ENCODE measurements around the gene ZNF608.

The ZNF608 gene

DNA sequence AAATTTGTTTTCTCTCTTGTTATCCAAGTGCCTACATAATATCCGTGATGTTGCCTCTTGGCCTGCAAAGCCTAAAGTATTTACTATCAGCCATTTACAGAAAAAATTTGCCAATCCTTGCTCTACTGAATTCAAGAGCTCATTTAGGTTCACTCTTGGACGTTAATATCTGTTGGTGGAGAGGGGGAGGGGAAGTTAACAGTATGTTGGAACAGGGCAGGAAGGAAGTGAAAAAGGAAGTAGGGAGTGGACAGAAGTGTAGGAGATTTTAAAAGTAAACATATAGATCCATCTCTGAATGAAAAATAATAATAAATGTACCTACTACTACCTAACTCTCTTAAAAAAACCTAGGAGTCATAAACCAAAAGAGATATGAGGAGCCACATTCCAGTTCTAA, 32.8 kb downstream of the ZNF608 start:
- DNase-seq: no peak

DNA sequence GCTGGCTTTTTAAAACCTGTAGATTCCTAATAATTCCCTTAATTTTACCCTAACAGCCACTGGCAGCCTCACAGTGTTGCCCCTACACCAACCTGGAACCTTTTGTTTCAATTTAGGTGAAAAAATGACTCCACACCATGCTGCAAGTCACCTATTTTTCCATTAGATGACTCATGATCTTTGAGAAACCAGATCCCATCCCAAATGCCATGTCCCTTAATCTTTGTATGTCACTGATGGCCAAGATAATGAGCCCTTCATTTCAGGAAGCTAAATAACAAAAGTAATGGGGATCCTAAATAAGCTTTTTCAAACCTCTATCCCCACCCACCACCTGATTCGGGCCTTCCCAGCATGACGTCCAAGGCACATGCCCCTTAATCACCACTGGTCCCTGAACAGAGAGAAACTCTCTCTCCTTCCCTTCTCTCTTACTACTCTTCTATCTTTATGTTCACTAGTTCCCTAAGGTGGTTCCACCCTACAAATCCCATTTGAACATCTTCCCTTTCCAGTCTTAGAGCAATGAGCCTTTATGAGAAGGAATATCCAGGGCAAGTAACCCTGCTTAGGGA, 33.6 kb downstream of the ZNF608 start:
- DNase-seq: no peak

DNA sequence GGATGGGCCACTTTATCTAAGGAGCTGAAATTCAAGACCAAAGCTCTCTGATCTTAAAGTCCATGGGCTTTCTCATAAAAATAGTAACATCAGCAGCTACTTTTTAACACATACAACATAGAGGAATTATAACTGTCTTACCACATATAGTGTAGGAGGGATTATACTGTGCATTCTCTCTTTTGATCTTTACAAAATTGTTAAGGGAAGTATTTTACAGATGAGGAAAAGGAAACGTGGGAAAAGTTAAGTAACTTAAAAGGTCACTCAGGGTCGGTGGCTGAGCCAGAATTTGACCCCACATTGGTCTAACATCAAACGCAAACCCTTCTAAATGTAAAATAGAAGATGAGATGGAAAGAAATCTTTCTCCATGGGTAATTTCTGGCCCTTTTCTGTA, 38.4 kb downstream of the ZNF608 start:
- DNase-seq: no peak

DNA sequence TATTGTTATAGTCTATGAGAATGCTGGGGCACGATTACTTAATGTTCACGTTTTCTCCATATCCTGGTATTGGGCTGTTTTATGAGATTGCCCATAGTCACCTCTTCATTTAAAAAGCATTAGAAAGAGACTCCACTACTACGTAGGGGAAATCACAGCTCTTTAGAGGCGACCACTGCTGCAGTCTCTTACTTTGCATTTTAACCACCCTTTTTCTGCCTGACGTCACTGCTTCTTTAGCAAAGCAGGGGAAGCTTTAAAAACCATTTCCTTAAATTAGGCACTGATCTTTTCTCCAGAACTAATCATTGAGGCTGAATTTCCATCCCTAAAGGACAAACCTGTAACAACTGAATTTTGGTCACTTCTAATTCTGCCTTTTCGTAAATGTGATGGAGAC, 38.9 kb downstream of the ZNF608 start:
- no peak for DNase-seq

DNA sequence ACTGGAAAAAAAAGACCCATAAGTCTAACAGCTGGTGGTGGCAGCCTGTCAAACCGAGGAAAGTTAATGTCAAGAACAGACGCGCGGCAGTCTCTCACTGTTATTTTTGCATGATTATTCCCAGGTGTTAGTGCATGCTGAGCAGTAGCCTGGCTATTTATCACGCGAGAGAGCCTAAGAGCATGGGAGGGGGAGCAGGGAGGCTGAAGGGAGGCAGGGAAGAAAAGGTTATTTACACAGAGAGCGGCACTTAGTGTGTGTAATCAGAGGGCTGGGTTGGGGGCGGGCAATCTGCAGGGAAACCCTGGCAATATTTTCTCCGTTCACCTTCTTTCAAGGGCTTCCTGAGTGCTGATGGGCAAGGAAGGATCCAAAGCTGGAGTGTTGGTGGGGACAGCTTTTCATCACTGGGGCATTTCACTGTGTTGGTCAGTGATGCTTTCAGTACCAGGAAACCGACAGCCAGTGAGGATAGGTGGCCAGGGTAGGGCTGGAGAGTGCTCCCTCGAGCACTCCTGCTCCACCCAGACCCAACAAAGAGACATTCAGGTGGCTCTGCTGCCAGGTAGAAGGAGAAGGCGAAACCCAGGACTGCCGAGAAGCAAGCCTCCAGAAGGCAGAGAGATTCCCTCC, 39.6 kb downstream of the ZNF608 start:
- peak; percentile 21 for DNase-seq

DNA sequence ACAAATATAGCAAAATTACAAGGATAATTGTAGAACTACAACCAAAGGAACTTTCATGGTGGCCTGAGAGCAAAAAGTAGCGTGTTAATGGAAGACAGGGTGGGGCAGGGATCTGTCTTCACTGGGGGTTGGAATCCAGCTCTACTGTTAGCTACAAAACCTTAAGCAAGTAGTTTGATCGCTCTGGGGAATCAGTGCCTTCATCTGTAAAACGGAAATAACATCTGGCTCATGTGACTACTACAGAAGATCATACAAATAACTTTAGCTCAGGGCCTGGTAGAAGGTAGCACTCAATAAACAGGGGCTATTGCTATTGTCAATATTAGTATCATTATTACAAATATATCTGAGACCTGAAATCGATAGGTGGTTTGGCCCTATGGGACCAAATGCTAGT, 40.4 kb downstream of the ZNF608 start:
- DNase-seq: no peak

DNA sequence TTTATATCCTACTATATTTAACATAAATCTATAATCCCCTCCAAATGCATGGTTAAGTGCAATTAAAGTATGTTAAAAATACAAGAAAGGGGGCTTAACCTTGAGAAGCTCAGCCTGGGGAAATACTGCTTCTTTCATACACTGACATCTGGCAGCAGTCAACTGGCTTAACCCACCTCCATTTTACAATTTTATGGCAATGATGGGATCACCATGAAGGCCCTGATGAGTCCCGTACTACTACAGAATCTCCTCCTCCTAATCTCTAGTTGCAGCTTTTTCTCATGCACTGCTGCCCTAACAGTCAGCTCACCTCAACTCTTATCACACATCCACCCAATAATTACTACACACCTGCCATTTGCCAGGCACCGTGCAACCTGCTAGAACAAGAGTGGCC, 40.9 kb downstream of the ZNF608 start:
- no peak for DNase-seq

DNA sequence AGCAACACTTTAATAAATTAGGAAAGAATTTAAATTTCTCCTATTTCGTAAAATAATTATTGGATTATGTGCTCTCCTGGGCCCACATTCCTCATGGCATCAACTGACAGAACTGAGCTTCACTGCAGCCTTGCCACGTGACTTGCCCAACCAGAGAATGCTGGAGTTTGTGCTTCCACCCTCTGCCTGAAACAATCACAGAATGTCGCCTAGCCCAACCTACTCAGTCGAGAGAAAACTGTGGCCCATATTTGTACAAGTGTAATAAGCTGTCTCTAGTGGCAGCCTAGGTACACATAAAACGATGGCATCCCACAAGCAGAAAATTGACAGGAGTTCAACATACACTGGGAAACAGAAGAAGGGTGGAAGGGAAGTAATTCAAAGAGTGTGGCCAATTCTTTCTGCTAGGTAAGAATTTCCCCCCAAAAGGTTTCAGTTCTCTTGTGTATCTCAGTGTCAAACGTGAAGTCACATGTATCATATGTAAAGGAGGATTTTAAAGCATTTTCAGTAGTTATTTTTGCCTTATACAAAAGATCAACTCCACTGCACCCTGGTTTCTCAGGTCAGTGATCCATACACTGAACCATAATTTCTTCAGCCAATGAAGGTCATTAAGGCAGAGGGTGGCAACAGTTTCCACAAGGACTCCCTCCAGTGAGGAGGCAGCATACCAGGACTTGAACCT, 41.7 kb downstream of the ZNF608 start:
- DNase-seq: no peak

DNA sequence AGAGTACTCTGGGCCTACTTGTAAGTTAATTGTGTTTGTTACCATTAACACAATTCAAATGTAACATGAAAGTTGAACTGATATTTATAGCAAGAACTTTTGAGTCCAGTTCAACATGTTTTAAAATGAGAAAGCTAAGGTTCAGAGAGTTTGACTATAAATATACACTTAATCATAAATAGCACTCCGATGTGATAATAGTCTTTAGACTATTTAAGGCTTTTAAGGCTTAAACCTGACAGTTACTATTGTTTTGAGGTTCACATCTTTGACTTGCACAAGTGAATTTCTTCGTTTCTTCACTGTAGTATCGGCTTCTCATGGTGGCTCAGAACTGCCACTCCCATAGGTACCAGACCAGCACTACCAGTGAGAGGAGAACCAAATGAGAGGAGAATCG, 42.4 kb downstream of the ZNF608 start:
- DNase-seq: no peak

DNA sequence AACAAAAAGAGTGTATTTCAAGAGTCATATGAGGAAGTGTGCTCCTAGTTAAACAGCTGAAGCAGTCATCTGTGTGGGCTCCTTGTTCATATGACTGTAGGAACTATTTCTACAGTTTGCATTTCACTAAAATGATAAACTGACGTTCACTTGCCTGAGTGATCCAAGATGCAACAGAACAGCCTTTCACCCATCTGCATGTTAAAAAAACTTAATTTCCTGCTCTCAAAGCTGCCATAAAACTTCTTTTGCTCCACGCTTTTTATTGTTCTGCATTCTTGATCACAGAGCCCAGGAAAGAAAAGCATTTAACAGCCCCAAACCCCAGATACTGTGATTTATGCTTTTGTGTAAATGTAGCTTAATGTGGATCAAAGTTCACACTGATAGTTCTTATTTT, 43.9 kb downstream of the ZNF608 start:
- no peak for DNase-seq

DNA sequence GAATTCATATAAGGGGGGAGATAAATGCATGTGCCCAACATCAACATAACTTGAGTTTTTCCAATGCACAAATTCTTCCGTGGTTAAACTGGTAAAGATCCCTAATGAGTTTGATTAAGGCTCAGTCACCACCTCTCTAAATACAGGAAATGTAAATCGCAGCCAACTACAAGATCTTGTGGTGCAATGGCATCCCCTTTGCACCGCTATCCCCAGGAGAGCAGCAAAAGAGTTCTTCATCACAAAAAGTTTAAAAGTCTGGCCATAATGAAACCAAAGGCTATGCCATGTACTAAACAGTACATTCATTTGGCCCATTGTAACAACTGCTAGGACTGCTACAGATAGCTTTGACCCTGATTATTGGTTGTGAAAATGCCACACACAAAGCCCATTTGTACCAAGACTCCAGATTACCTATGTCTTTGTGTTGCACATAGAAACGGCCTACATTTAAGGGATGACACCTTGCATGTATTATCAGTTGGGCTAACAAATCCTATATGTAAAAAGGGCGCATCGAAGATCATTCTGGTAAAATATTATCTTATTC, 44.5 kb downstream of the ZNF608 start:
- no peak for DNase-seq

DNA sequence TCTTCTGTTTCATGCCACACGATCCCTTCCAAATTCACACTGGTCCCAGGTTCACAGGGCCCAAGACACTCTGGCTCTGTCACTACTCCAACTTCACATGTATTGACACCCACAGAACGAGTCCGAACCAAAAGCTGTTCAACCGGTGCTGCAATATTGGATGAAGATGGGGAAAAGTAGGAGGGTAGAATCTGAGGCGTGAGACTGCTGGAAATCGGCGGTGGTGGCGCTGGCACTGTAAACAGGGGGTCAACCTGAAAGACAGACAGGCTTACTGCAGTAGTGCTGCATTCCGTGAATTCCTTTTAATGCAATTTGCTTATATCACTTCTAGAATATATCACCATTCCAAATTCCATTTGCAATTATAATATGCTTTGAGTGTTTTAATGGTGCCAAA, 45.4 kb downstream of the ZNF608 start:
- no peak for DNase-seq

DNA sequence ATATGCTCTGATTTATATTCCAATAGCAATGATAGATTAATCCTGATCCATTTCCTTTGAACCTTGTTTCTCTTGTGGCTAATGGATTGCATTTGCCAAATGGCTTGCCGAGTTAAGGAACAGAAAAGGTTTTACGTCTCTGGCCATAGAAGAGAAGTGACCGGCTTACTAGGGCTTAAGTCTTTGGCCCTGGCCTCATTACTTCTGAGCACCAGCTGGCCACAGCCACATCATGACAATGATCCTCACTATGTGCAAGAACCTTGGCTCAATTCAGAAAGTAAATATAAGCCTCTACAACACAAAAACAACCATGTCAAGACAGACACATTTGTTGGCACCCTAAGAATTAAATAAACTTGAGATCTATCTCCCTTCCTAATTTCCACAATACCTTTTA, 46.1 kb downstream of the ZNF608 start:
- no peak for DNase-seq

DNA sequence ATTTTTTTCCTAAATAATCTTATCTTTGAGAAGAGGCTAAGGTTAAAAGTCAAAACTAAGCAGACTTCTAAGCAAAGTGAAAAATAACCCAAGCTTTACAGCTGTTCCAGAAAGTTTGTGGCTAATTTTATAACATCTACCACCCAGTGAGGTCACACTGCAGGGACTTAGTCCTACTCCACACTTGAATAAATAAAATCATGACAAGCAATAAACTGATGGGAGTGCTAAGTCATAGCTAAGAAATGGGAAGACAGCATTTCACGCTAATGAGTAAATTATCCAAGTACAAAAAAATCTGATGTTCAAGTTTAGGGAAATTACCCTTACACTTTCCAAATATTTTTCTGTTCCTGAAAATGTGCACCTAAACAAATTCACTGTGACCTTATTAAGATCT, 47.7 kb downstream of the ZNF608 start:
- no peak for DNase-seq

DNA sequence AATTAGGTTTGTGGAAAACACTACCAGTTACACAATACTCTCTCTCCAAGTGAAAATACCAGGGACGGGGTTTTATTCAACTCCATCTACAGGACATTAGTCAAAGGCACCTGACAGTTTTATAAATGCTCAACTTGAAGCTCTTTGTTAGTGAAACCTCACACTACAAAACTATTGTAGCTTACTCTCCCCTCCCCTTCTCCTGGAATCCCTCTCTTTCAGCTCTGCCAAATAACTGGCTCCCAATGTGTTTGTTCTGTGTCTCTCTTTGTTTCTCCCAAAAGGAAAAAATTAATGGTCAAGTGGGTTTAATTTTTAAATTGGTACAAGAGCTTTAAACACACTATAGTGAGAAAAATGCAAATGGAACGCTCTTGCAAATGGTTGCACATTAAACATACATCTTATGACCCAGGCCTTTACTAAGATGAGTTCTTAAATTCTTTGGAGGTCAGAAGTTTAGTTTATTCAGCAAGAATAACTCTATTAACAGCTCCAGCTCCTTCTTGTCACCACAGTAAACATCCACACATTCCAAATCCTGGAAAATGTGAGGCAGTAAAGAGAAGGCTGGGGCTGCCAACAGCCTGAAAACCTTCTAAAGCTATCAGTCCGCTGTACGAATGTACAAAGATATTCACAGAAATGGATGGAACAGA, 48.4 kb downstream of the ZNF608 start:
- DNase-seq: no peak

DNA sequence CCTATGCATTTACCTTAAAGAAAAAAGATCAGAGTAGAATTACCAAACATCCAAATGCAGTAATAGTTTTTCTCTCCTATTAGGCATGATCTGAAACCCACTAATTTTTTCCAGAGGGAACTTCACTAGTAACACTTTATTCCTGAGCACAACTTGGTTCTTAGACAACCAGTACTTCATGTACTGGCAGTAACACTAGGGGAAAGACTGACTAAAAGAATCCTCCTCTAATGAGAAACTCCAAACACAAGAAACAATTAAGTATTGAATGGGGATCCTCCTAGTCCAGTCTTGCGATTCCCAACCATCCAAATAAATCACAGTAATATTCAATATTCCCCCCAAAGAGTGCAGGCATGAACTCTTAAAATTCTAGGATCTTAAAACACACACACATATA, 48.9 kb downstream of the ZNF608 start:
- no peak for DNase-seq

DNA sequence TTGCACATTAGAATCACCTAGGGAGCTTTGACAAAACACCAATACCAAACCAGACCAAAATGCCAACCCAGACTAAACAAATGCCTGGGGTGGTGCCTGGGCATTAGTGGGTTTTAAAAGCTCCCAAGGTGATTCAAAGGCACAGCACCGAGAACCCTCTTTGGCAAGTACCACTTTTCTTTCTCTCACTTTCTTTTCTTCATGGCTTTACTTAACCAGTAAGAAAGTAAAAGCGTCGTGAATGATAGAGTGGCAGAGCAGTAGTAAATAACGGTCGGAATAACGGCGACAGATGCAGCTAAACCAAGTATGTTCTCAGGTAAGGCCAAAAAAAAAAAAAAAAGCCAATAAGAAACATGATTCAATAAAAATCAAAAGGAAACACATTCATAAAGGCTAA, 49.5 kb downstream of the ZNF608 start:
- no peak for DNase-seq
